Upper lobe of left lung (tissue), 6 donors: ENCODE data around the gene TBC1D12. TPM values are rescaled to one million over a fixed set of nuclear protein-coding genes. Genes with fewer than 3 reads are reported as not detected.

ENCODE experiments used
- ATAC-seq, 2 donors: fragments of 200-7000 bp; cut with Tn5 transposase; one replicate each; pipeline ENCODE4 v1.9.1; 2022; ENCODE audit warnings: mild to moderate bottlenecking in 2 of 2, moderate library complexity in 2 of 2; ENCODE audit not compliant: low FRiP score in 2 of 2
- DNase-seq, 2 donors: peaks; one replicate each; pipeline ENCODE4 v3.0.0-alpha.2; 2019 to 2020
- H3K27ac ChIP-seq, 4 donors: fragments of 200-600 bp; sonication (generic); one replicate each; pipeline ENCODE4 v1.5.1; 2016 to 2019
- H3K27me3 ChIP-seq, 4 donors: fragments of 200-600 bp; sonication (generic); one replicate each; pipeline ENCODE4 v1.5.1; 2017 to 2019
- H3K36me3 ChIP-seq, 4 donors: fragments of 200-600 bp; sonication (generic); one replicate each; pipeline ENCODE4 v1.5.1; 2016 to 2019
- H3K4me1 ChIP-seq, 4 donors: fragments of 200-600 bp; sonication (generic); one replicate each; pipeline ENCODE4 v1.5.1; 2018 to 2019
- H3K4me3 ChIP-seq, 4 donors: fragments of 200-600 bp; sonication (generic); one replicate each; pipeline ENCODE4 v1.5.1; 2017 to 2019; ENCODE audit warnings: mild to moderate bottlenecking in 2 of 4, moderate library complexity in 1 of 4
- H3K9me3 ChIP-seq, 4 donors: fragments of 200-600 bp; sonication (generic); one replicate each; pipeline ENCODE4 v1.5.1; 2018 to 2019
- EP300 ChIP-seq, 4 donors: sonication (generic); formaldehyde crosslinking; IDR thresholded peaks; one replicate each; pipeline ENCODE4 v1.5.1; 2017; ENCODE audit warnings: antibody characterized with exemption in 4 of 4, control low read depth in 2 of 4
- POLR2A ChIP-seq, 4 donors: fragments of 450-650 bp; IDR thresholded peaks; one replicate each; pipeline ENCODE4 v1.5.1; 2016 to 2017; ENCODE audit warnings: antibody characterized with exemption in 4 of 4, mild to moderate bottlenecking in 2 of 4
- POLR2AphosphoS5 ChIP-seq, 2 donors: sonication (generic); formaldehyde crosslinking; IDR thresholded peaks; one replicate each; pipeline ENCODE4 v1.5.1; 2017; ENCODE audit warnings: antibody characterized with exemption in 2 of 2
- WGBS, 2 donors: methylation state at CpG; one replicate each; pipeline ENCODE4 v1.1.5; 2017 to 2018; 5-methylcytosine and 5-hydroxymethylcytosine counted together
- total RNA-seq, 6 donors: library from RNA; depleted of rRNA in 4 of 6; stranded (reverse); fragments of >200 nt in 4 of 6; gene quantifications; one replicate each; pipeline versions ENCODE4 v1.1.0 to v1.2.1, GENCODE V29; 2016 to 2021
- TF ChIP-seq, protein P1 (sequence below), 6 experiments: fragments of 450-650 bp in 4 of 6; fragments of 200-600 bp in 2 of 6; sonication (generic) in 2 of 6; IDR thresholded peaks; one replicate each; pipeline ENCODE4 v1.5.1; 2016 to 2019; ENCODE audit warnings: antibody characterized with exemption in 6 of 6
- donor health status: DM: no; HTN: no; CAD: no; lungs with moderate emphysema.
- donor health status: DM: no; HTN: yes; CAD: no; lungs with severe emphysema.

The TBC1D12 gene
- total RNA-seq, 6 donors from 2014 or later, result 10.5 to 36.7 (median 16.5) TPM

DNA sequence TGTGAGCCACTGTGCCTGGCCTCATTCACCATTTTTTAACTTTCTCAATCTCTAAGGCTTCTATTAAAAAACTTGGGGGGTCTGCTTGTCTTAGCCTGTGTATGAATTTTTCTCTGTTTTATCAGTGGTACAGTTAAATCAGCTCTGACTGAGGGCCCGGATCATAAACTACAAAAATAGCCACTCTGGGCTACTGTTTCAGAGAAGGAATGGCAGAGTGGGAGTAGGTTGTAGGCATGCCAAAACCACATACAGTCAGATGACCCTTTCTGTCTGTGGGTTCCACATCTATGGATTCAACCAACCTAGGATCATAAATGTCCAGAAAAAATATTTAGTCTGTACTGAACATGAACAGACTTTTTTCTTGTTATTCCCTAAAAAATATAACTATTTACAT, 21.3 kb downstream of the TBC1D12 start:
- WGBS, 2 donors, result 75 to 78% methylated on average over 1 of the region's 1 CpG
- H3K27me3 ChIP-seq, result no peaks in the 10 kb centered on the region
- H3K27ac ChIP-seq, result no peak overlapping the region
- H3K9me3 ChIP-seq, result peaks cover 0 to 17% (median 4%) of the 10 kb centered on the region in 4 donors
- H3K4me1 ChIP-seq, result peaks cover 0 to 4% (median 0%) of the 10 kb centered on the region in 4 donors
- ATAC-seq, result no peak
- no peak overlapping the region for H3K4me3 ChIP-seq
- no peak for TF ChIP-seq EP300 (IDR thresholded peaks at IDR 0.05)
- TF ChIP-seq POLR2A (IDR thresholded peaks at IDR 0.05), result no peak
- TF ChIP-seq POLR2AphosphoS5 (IDR thresholded peaks at IDR 0.05), result no peak
- TF ChIP-seq, protein P1, sequence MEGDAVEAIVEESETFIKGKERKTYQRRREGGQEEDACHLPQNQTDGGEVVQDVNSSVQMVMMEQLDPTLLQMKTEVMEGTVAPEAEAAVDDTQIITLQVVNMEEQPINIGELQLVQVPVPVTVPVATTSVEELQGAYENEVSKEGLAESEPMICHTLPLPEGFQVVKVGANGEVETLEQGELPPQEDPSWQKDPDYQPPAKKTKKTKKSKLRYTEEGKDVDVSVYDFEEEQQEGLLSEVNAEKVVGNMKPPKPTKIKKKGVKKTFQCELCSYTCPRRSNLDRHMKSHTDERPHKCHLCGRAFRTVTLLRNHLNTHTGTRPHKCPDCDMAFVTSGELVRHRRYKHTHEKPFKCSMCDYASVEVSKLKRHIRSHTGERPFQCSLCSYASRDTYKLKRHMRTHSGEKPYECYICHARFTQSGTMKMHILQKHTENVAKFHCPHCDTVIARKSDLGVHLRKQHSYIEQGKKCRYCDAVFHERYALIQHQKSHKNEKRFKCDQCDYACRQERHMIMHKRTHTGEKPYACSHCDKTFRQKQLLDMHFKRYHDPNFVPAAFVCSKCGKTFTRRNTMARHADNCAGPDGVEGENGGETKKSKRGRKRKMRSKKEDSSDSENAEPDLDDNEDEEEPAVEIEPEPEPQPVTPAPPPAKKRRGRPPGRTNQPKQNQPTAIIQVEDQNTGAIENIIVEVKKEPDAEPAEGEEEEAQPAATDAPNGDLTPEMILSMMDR (IDR thresholded peaks at IDR 0.05), result no peak
- DNase-seq, result no peak
- H3K36me3 ChIP-seq, result no peaks in the 10 kb centered on the region

DNA sequence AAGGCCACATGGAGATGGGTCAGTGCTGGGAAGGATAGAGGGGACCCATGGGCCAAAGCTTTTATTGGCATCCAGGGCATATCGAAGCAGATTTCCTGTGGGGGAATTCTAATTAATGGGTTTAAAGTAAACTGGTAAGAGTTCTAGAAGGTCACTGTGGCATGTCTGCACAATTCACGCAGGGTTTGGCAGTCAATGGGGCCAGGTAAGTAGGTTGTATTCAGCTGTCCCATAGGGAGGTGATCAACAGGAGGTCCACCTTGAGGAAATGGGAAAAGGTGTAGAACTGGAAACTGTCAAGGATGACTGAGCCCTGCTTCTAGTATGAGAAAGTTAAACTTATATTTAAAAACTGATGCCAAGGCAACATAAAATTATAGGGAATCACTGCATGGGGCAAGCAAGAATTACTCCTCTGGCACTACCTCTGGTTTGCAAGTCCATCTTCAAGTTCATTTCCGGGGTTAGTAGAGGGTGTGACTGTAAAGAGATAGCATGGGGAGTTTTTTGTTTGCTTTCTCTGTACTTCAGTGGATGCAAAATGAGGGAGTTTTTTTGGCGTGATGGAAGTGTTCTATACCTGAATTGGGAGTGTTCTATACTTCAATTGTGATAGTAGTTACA, 22.5 kb downstream of the TBC1D12 start:
- TF ChIP-seq POLR2A (IDR thresholded peaks at IDR 0.05) (no peak), POLR2AphosphoS5 (IDR thresholded peaks at IDR 0.05) (no peak), EP300 (IDR thresholded peaks at IDR 0.05) (no peak)
- TF ChIP-seq, protein P1 (IDR thresholded peaks at IDR 0.05), result no peak
- peaks cover 0 to 4% (median 0%) of the 10 kb centered on the region in 4 donors for H3K4me1 ChIP-seq
- H3K9me3 ChIP-seq, result peaks cover 0 to 17% (median 4%) of the 10 kb centered on the region in 4 donors
- H3K27me3 ChIP-seq, result no peaks in the 10 kb centered on the region
- WGBS, 2 donors, result 83 to 88% methylated on average over 4 of the region's 4 CpGs
- ATAC-seq, result no peak
- no peaks in the 10 kb centered on the region for H3K36me3 ChIP-seq
- H3K4me3 ChIP-seq, result no peak overlapping the region
- DNase-seq, result no peak
- H3K27ac ChIP-seq, result no peak overlapping the region

DNA sequence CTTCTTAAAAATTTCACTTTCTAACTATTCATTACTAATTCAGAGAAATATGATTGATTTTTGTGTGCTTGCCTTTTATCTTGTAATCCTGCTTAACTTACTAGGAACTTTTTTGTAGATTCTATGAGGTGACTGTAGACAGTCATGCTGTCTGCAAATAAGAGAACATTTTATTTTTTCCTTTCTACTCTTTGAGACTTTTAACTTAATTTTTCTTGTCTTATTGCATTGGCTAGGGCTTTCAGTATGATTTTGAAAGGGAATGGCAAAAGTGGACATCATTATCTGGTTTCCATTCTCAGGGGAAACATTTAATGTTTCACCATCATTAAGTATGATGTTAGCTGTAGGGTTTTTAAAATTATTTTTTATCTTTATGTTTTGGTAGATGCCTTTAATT, 23.6 kb downstream of the TBC1D12 start:
- Histone ChIP-seq H3K27me3 (no peaks in the 10 kb centered on the region), H3K36me3 (no peaks in the 10 kb centered on the region), H3K27ac (no peak overlapping the region), H3K4me3 (no peak overlapping the region), H3K4me1 (peaks cover 0 to 4% (median 0%) of the 10 kb centered on the region in 4 donors), H3K9me3 (peaks cover 0 to 17% (median 4%) of the 10 kb centered on the region in 4 donors)
- no peak for ATAC-seq
- DNase-seq, result no peak
- TF ChIP-seq EP300 (IDR thresholded peaks at IDR 0.05) (no peak), POLR2AphosphoS5 (IDR thresholded peaks at IDR 0.05) (no peak), POLR2A (IDR thresholded peaks at IDR 0.05) (no peak)
- TF ChIP-seq, protein P1 (IDR thresholded peaks at IDR 0.05), result no peak

DNA sequence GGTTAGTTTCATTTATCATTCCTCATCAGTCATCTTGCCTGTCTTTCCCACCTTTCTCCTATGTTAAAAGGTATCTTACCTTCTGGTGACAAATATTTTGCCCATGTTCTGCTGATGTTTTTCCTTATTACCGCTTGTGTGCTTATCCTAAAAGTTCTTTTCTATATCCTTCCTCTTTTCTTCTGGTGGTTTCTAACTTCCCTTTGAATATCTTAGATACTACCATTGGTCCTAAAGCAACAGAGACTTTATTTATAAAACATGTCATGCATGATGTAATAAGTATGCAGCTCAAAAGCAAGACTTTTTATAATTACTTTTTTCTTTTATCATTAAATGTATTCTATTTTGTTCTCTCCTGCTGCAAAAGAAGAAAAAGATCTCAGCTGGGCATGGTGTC, 24.8 kb downstream of the TBC1D12 start:
- H3K27me3 ChIP-seq, result no peaks in the 10 kb centered on the region
- WGBS, 2 donors, result 71 to 76% methylated on average over 1 of the region's 1 CpG
- ATAC-seq (no peak), DNase-seq (no peak)
- no peaks in the 10 kb centered on the region for H3K36me3 ChIP-seq
- H3K9me3 ChIP-seq, result peaks cover 0 to 17% (median 4%) of the 10 kb centered on the region in 4 donors
- no peak for TF ChIP-seq POLR2AphosphoS5 (IDR thresholded peaks at IDR 0.05)
- TF ChIP-seq EP300 (IDR thresholded peaks at IDR 0.05), result no peak
- TF ChIP-seq POLR2A (IDR thresholded peaks at IDR 0.05), result no peak
- TF ChIP-seq, protein P1 (IDR thresholded peaks at IDR 0.05), result no peak
- no peak overlapping the region for H3K4me3 ChIP-seq
- no peak overlapping the region for H3K27ac ChIP-seq
- peaks cover 0 to 4% (median 0%) of the 10 kb centered on the region in 4 donors for H3K4me1 ChIP-seq
